Endothelial cell of umbilical vein (primary cell): Measurements from ENCODE around the gene TRIM59. TPM values are rescaled to one million over a fixed set of nuclear protein-coding genes. Genes with fewer than 3 reads are reported as not detected.

ENCODE experiments used
- BruUV-seq: library from RNA; stranded (reverse); fragments of 400-500 nt; replicated peaks from 2 replicates; lab custom pipeline; 2021; lab: Mats Ljungman, UMichigan
- CTCF ChIA-PET: fragments of 300-600, 350-600 bp; sonication (Branson Sonifier 250); formaldehyde crosslinking; loops from one replicate; lab custom pipeline; 2021; ENCODE audit warnings: antibody characterized with exemption, inconsistent platforms; lab: Charles Lee
- POLR2A ChIA-PET: fragments of 300-600, 350-600 bp; sonication (Branson Sonifier 250); formaldehyde crosslinking; loops from one replicate; lab custom pipeline; 2021; ENCODE audit warnings: antibody characterized with exemption, inconsistent platforms; lab: Charles Lee
- DNase-seq: peaks from one replicate; pipeline ENCODE4 v3.0.0-alpha.2; 2011; ENCODE audit warnings: low read depth, low spot score
- FAIRE-seq: peaks from 2 replicates; lab custom pipeline; 2011; peaks lifted over from hg19 to GRCh38; lab: Jason Lieb, UNC
- H2AFZ ChIP-seq: 2 replicates; pipeline ENCODE4 v1.6.0; 2012; ENCODE audit warnings: low read depth, low read length, control low read depth, inconsistent platforms
- H3K27ac ChIP-seq: 2 replicates; pipeline ENCODE4 v1.5.1; 2011; ENCODE audit warnings: low read depth, mild to moderate bottlenecking, control low read depth, low read length, moderate library complexity; ENCODE audit not compliant: insufficient read depth
- H3K27me3 ChIP-seq, 2 experiments: 2 replicates each; pipeline versions ENCODE4 v1.6.0 to v1.6.1; 2011; ENCODE audit warnings: low read length in 2 of 2, mixed read lengths in 1 of 2; ENCODE audit not compliant: control insufficient read depth in 2 of 2, insufficient read depth in 2 of 2
- H3K36me3 ChIP-seq, 2 experiments: 2 replicates in 1 of 2; 3 replicates in 1 of 2; pipeline ENCODE4 v1.5.1; 2011; ENCODE audit warnings: low read length in 2 of 2, mild to moderate bottlenecking in 1 of 2, moderate library complexity in 1 of 2; ENCODE audit not compliant: control insufficient read depth in 2 of 2, insufficient read depth in 2 of 2; ENCODE audit errors: extremely low read depth in 1 of 2
- H3K4me1 ChIP-seq: 3 replicates; pipeline ENCODE4 v1.5.1; 2011; ENCODE audit warnings: mild to moderate bottlenecking, low read length; ENCODE audit not compliant: control insufficient read depth, insufficient read depth; ENCODE audit errors: extremely low read depth
- H3K4me2 ChIP-seq: 2 replicates; pipeline ENCODE4 v1.6.1; 2011; ENCODE audit warnings: low read length, control low read depth, mixed read lengths; ENCODE audit not compliant: insufficient read depth
- H3K4me3 ChIP-seq, 3 experiments: fragments of 200-600 bp in 1 of 3; sonication (generic), shearing (Covaris generic) in 1 of 3; replicated peaks in 1 of 3; 2 replicates each; pipeline ENCODE4 v1.5.1; 2011 to 2016; ENCODE audit warnings: control low read depth in 3 of 3, low read length in 3 of 3, mild to moderate bottlenecking in 2 of 3, inconsistent platforms in 1 of 3, low read depth in 1 of 3, moderate library complexity in 1 of 3; ENCODE audit not compliant: insufficient read depth in 1 of 3
- H3K79me2 ChIP-seq: 2 replicates; pipeline ENCODE4 v1.6.0; 2012; ENCODE audit warnings: low read length, inconsistent platforms; ENCODE audit not compliant: control insufficient read depth, insufficient read depth
- H3K9ac ChIP-seq: replicated peaks from 2 replicates; pipeline ENCODE3; 2011; ENCODE audit warnings: low read length, control low read depth; ENCODE audit not compliant: insufficient read depth; ENCODE audit errors: extremely low read depth
- H3K9me1 ChIP-seq: replicated peaks from 3 replicates; pipeline ENCODE4 v1.6.0; 2011; ENCODE audit warnings: mild to moderate bottlenecking, low read length; ENCODE audit not compliant: control insufficient read depth, insufficient read depth; ENCODE audit errors: extremely low read depth
- H3K9me3 ChIP-seq: replicated peaks from 2 replicates; pipeline ENCODE4 v1.5.1; 2012; ENCODE audit warnings: low read length, inconsistent platforms; ENCODE audit not compliant: control insufficient read depth, insufficient read depth
- H4K20me1 ChIP-seq: replicated peaks from 2 replicates; pipeline ENCODE3; 2011; ENCODE audit warnings: mild to moderate bottlenecking, low read length; ENCODE audit not compliant: control insufficient read depth, insufficient read depth; ENCODE audit errors: extremely low read depth
- CTCF ChIP-seq, 2 donors: IDR thresholded peaks; 1 replicate in 1 of 2; 2 replicates in 1 of 2; pipeline ENCODE4 v1.5.1; 2011; ENCODE audit warnings: low read length in 2 of 2, mild to moderate bottlenecking in 2 of 2, moderate library complexity in 2 of 2, control low read depth in 1 of 2, inconsistent platforms in 1 of 2, low read depth in 1 of 2; ENCODE audit not compliant: insufficient read depth in 1 of 2; ENCODE audit errors: extremely low read depth in 1 of 2
- EZH2 ChIP-seq: IDR thresholded peaks from 2 replicates; pipeline ENCODE4 v1.6.1; 2012; ENCODE audit warnings: borderline replicate concordance, low read depth, mild to moderate bottlenecking, moderate library complexity, low read length, inconsistent platforms; ENCODE audit not compliant: severe bottlenecking
- FOS ChIP-seq: IDR thresholded peaks from 2 replicates; pipeline ENCODE4 v1.6.1; 2011; ENCODE audit warnings: mild to moderate bottlenecking, low read length, moderate library complexity, borderline replicate concordance; ENCODE audit not compliant: insufficient read depth
- GATA2 ChIP-seq: IDR thresholded peaks from 2 replicates; pipeline ENCODE4 v1.7.0; 2011; ENCODE audit warnings: low read depth, mild to moderate bottlenecking, moderate library complexity, mixed read lengths, low read length; ENCODE audit not compliant: insufficient read length, insufficient read depth
- JUN ChIP-seq: IDR thresholded peaks from 2 replicates; pipeline ENCODE4 v1.6.1; 2011; ENCODE audit warnings: borderline replicate concordance, low read depth; ENCODE audit not compliant: insufficient read length, insufficient read depth
- MAX ChIP-seq: IDR thresholded peaks from 2 replicates; pipeline ENCODE4 v1.6.1; 2011; ENCODE audit not compliant: insufficient read depth, insufficient read length
- MYC ChIP-seq: IDR thresholded peaks from one replicate; pipeline ENCODE4 v1.6.1; 2011; ENCODE audit warnings: mild to moderate bottlenecking, low read depth, low read length
- POLR2A ChIP-seq: IDR thresholded peaks from 2 replicates; pipeline ENCODE4 v1.6.1; 2012; ENCODE audit warnings: low read depth, mild to moderate bottlenecking, control low read depth, low read length
- POLR2AphosphoS5 ChIP-seq: IDR thresholded peaks from 2 replicates; pipeline ENCODE4 v1.6.1; 2012; ENCODE audit warnings: low read depth, mild to moderate bottlenecking, control low read depth, low read length, moderate library complexity; ENCODE audit not compliant: insufficient read depth
- dilution Hi-C: fragments of 300-500 bp; cut with MboI; formaldehyde crosslinking; loops from one replicate; pipeline ENCODE4 v1.15.0; 2019; ENCODE audit warnings: low sequenced_read_pairs; ENCODE audit not compliant: extremely low pct_ligation_motif_present
- intact Hi-C: fragments of 100-400 bp; cut with micrococcal nuclease; formaldehyde crosslinking; loops from one replicate; pipeline ENCODE4 v1.10.0; 2022
- polyA plus RNA-seq, 4 experiments: library from polyadenylated mRNA; depleted of rRNA in 3 of 4; stranded (reverse) in 3 of 4; unstranded in 1 of 4; fragments of >200 nt; gene quantifications; 2 replicates each; pipeline versions ENCODE4 v1.2.1 to v1.2.3, GENCODE V29; 2011 to 2012; ENCODE audit warnings: missing spikeins in 1 of 4
- total RNA-seq: library from RNA; stranded (reverse); gene quantifications from 2 replicates; pipeline ENCODE4 v1.2.3, GENCODE V29; 2021

TRIM59 gene
- total and polyA plus RNA-seq, 2 donors (not counting 3 experiments of a cell fraction or from before 2014, with no cell fraction given), result 6.8 to 33.0 TPM

GRCh38 chr3:160398820-160399124 is 50.8 kb downstream of the TRIM59 start:
- Histone ChIP-seq H3K4me3 (peak overlapping the region; percentile 77 to 79 (median 78)), H3K27me3 (no peaks in the 10 kb centered on the region), H4K20me1 (no peaks in the 10 kb centered on the region), H3K36me3 (no peaks in the 10 kb centered on the region), H3K79me2 (peaks cover 54% of the 10 kb centered on the region), H3K4me2 (peak overlapping the region; percentile 94), H2AFZ (peak overlapping the region; percentile 60), H3K9ac (peak overlapping the region; percentile 84), H3K9me1 (no peaks in the 10 kb centered on the region), H3K27ac (peak overlapping the region; percentile 76), H3K4me1 (peaks cover 12% of the 10 kb centered on the region), H3K9me3 (no peaks in the 10 kb centered on the region)
- ChIA-PET POLR2A (no interaction called here), CTCF (interaction anchor here (0.7 kb wide), 1 partner anchor 173 kb away, joined by 4 read pairs; the partner anchor contains the start of gene C3orf80)
- FAIRE-seq (no peak), DNase-seq (no peak)
- no peak for TF ChIP-seq POLR2AphosphoS5
- no peak for TF ChIP-seq CTCF (IDR thresholded peaks at IDR 0.05; ENCODE audit: extremely low read depth in 1 of 2, insufficient read depth in 1 of 2, low read depth in 1 of 2, low read length in 2 of 2)
- TF ChIP-seq EZH2, result no peak
- no peak for TF ChIP-seq POLR2A
- TF ChIP-seq FOS, result no peak
- TF ChIP-seq MAX, result no peak
- TF ChIP-seq JUN, result no peak
- no peak for TF ChIP-seq GATA2
- TF ChIP-seq MYC, result no peak
- intact Hi-C loops (loop anchor here (1.0 to 5.0 kb wide), 3 partner anchors 51 to 366 kb away; partner anchors contain the start of genes KPNA4 and TRIM59), dilution Hi-C loops (no loop called here)
- BruUV-seq, result TSS peak; percentile 55
